Bone marrow (tissue), 2 donors: ENCODE data around the gene FMN1.

Experiments
- DNase-seq, 2 donors: peaks; one replicate each; lab custom pipeline; 2025; lab: John Stamatoyannopoulos, UW

The FMN1 gene

GRCh38 chr15:32919749-32920414 lies 274.6 kb downstream of the FMN1 start:
- no peak for DNase-seq

- no peak for DNase-seq
These were observed 276.0 kb downstream of the FMN1 start for GRCh38 chr15:32918547-32918946.

- no peak for DNase-seq
These were observed 283.7 kb downstream of the FMN1 start for GRCh38 chr15:32910839-32911238.

- DNase-seq = no peak
These were observed 285.1 kb downstream of the FMN1 start for GRCh38 chr15:32909431-32909830.

- DNase-seq = no peak
These were observed 285.6 kb downstream of the FMN1 start for GRCh38 chr15:32908872-32909271.

GRCh38 chr15:32908135-32908801 lies 286.2 kb downstream of the FMN1 start:
- DNase-seq = no peak

- no peak for DNase-seq
These were observed 289.0 kb downstream of the FMN1 start for GRCh38 chr15:32905481-32905880.

- DNase-seq = no peak
These were observed 290.1 kb downstream of the FMN1 start for GRCh38 chr15:32904448-32904847.

GRCh38 chr15:32903591-32904290 lies 290.8 kb downstream of the FMN1 start:
- no peak for DNase-seq

GRCh38 chr15:32901995-32902394 lies 292.5 kb downstream of the FMN1 start:
- no peak for DNase-seq

GRCh38 chr15:32901192-32901591 lies 293.3 kb downstream of the FMN1 start:
- DNase-seq = no peak

- no peak for DNase-seq
These were observed 295.4 kb downstream of the FMN1 start for GRCh38 chr15:32899126-32899596.

- DNase-seq = no peak
These were observed 296.1 kb downstream of the FMN1 start for GRCh38 chr15:32898414-32898813.

- no peak for DNase-seq
These were observed 301.1 kb downstream of the FMN1 start for GRCh38 chr15:32893421-32893820.

GRCh38 chr15:32889214-32889613 lies 305.3 kb downstream of the FMN1 start:
- DNase-seq = no peak

GRCh38 chr15:32888221-32888761 lies 306.2 kb downstream of the FMN1 start:
- no peak for DNase-seq

- DNase-seq = no peak
These were observed 307.4 kb downstream of the FMN1 start for GRCh38 chr15:32887090-32887489.

GRCh38 chr15:32886459-32886858 lies 308.1 kb downstream of the FMN1 start:
- no peak for DNase-seq

- DNase-seq = no peak
These were observed 308.8 kb downstream of the FMN1 start for GRCh38 chr15:32885713-32886112.

GRCh38 chr15:32884146-32884545 lies 310.4 kb downstream of the FMN1 start:
- no peak for DNase-seq

- no peak for DNase-seq
These were observed 311.6 kb downstream of the FMN1 start for GRCh38 chr15:32882955-32883354.

GRCh38 chr15:32881528-32881927 lies 313.0 kb downstream of the FMN1 start:
- no peak for DNase-seq

GRCh38 chr15:32880642-32881041 lies 313.9 kb downstream of the FMN1 start:
- DNase-seq = no peak
